Embryonic facial prominence (tissue), 1 donor: ENCODE measurements around the gene CNTLN.
"Not testable (repeated sequence)": the region's sequence is repeated elsewhere in the genome, so short reads cannot be mapped to it uniquely, and the experiment has no call there.

Experiments
- DNase-seq: peaks from one replicate; pipeline ENCODE4 v3.0.0-alpha.2; 2016; ENCODE audit errors: extremely low spot score

The CNTLN gene

DNA sequence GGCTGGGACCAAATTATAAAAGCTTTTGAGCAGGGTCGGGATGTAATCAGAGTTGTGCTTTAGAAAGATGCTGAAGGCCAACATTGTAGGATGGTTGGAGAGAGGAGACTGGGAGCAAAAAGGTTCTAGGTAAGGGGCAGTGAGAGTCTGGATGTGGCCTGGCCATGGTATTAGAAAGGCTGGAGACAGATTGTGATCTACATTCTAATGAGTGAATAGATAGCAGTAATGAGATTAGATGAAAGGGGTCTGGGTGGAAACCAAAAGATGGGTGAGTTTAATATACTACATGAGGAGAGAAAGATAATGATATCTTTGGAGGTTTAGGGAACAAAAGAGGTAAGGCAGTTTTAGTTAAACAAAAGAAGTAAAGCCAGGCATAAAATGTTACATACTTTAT, 355.3 kb downstream of the CNTLN start:
- no peak for DNase-seq

DNA sequence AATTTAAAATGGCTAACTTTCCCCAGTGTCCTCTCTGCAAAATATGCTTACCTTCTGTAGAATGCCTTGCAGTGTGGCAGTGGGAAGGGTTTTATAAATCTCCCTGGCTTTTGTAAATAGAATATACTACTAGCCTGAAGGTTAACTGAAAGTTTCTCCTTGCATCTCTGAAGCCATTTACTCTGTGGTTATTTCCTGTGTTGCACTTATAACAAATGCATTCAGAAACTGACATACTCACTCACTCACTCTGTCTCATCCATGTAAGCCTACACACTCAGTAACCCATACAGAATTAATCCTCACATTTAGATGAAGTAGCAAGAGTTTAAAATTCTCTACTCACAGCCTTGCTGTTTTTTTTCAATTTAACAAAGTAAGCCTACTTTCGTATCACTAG, 356.9 kb downstream of the CNTLN start:
- DNase-seq: no peak

- no peak for DNase-seq
These were observed 368.4 kb downstream of the CNTLN start for GRCh38 chr9:17503196-17503595.

DNA sequence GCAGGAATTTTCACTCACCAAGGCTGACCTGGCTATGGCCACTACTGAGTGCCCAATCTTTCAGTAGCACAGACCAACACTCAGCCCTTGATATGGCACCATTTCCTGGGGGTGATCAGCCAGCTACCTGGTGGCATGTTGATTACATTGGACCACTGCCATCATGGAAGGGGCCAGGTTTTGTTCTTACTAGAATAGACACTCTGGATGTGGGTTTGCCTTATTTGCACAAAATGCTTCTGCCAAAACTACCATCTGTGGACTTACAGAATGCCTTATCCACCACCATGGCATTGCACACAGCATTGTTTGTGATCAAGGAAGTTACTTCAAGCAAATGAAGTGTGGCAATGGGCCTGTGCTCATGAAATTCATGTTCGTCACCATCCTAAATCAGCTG, 374.3 kb downstream of the CNTLN start:
- DNase-seq: no peak

DNA sequence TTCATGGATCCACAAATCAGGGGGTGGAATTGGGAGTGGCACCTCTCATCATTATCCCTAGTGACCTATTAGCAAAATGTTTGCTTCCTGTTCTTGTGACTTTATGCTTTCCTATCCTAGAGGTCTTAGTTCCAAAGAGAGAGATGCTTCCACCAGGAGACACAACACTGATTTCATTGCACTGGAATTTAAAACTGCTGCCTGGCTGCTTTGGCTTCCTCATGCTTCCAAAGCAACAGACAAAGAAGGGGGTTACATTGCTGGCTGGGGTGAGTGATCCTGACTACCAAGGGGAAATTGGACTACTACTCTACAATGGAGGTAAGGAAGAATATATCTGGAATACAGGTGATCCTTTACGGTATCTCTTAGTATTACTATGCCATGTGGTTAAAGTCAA, 374.9 kb downstream of the CNTLN start:
- no peak for DNase-seq

DNA sequence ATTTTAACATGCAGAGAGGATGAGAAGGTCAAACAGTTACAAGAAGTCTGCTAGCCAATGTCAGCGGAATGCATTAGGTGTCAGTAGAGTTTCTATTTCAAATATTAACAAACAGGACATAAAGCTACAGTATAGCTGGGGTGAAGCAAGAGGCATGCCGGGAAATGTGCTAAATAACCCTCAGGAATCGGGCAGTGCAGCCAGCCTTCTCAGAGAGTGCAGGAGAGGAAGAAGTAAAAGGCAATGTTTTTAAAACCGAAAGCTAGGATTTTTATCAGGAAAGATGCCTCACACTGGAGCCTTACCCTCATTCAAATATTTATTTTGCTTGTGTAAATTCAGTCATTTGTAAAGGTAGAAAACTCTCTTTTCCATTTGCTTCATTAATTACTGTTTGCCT, 384.9 kb downstream of the CNTLN start:
- DNase-seq: no peak

GRCh38 chr9:17520268-17521064, 385.6 kb downstream of the CNTLN start:
- DNase-seq: no peak

DNA sequence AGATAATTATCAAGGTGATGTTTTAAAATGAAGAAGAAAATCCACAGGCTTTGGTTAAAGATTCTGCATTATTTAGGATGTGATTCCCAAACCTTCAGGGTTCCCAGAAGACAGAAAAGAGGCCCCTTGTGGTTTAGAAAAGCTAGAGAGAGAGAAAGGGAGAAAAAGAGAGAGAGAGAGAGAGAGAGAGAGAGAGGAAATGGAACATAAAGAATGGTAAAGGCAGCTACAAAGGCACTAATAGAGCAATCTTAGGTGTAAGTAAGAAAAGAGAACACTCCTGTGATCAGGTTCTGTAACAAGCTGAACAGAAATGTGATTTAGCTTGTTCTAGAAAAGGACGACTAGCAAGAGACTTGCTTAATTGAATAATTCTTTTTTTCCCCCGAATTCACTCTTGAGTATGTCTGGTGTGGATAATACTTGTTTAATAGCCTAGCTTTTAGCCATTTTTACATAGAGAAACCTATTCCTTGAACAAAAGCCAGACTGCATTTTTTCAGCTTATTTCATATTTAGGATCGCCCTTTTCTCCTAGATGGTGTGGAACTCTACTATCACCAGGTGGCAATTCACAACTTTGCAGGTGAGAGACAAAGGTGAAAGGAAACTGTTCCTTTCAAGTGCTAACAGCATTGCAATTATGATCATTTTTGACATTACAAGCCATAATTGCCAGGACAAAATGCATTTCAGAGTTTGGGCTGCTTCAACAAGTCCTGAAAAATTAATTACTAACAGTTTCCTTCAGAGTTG, 386.4 kb downstream of the CNTLN start:
- no peak for DNase-seq

GRCh38 chr9:17526726-17527125, 391.9 kb downstream of the CNTLN start:
- DNase-seq: not testable (repeated sequence)

- DNase-seq: no peak
These were observed 394.0 kb downstream of the CNTLN start for GRCh38 chr9:17528859-17529258.

DNA sequence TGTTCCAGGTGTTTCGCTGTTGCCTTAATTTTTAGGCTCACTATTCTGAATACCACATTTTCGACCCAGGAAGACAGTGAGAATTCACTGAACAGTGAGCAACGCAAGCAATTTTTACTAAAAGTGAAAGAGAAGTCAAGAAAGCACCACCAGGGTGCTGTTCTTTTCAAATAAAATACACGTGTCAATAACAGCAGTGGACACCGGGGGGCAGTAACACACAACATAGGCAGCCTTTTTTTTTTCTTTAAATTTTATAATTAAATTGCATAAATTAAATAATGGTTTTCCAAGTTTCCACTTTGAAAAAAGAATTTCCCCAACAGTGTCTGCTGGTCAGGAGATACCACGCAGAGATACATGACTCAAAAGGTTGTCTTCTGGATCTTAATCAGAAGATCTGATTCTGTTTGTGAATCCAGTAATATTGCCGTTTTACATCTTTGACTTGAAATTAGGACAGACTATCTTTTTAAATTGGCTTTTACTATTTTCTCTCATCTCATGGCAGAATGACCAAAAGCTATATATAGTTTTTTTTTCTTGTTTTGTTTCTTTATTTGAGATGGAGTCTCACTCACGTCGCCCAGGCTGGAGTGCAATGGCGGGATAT, 396.9 kb downstream of the CNTLN start:
- no peak for DNase-seq

GRCh38 chr9:17532461-17532860, 397.6 kb downstream of the CNTLN start:
- no peak for DNase-seq

DNA sequence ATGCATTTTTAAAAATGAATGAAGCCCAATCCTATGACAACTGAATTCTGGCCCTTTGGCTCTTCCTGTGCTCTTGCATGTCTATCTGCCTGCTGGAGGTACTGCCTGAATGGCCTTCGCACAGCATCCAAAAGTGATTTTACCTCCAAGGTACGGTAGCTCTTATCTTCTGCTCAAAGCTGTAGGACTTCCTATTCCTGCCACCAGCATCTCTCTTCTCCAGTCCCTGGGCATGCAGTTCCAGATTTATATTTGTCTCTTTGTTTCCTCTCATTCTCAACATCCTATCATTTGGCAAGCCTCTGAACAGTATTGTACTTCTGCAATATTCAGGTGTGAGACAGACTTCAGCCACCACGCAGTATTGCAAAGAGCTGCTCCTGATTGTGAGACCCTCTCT, 400.3 kb downstream of the CNTLN start:
- no peak for DNase-seq

- no peak for DNase-seq
These were observed 401.2 kb downstream of the CNTLN start for GRCh38 chr9:17536027-17536426.

GRCh38 chr9:17551023-17551422, 416.2 kb downstream of the CNTLN start:
- DNase-seq: no peak
